GM12878 (cell line): ENCODE data around the gene PLRG1. TPM values are rescaled to one million over a fixed set of nuclear protein-coding genes. Genes with fewer than 3 reads are reported as not detected.

ENCODE experiments used
- ATAC-seq: fragments of 200-7000 bp; cut with Tn5 transposase; 3 replicates; pipeline ENCODE4 v1.9.1; 2020; ENCODE audit warnings: mild to moderate bottlenecking, moderate library complexity
- BruUV-seq: library from RNA; stranded (reverse); fragments of 400-500 nt; replicated peaks from 2 replicates; lab custom pipeline; 2021; lab: Mats Ljungman, UMichigan
- CTCF ChIA-PET: fragments of 300-600 bp; sonication (Branson Sonifier 250); formaldehyde crosslinking; extraction: SDS; loops from one replicate; lab custom pipeline; 2021; ENCODE audit warnings: inconsistent platforms; lab: Yijun Ruan, JAX
- POLR2A ChIA-PET: fragments of 350-600 bp; formaldehyde crosslinking; extraction: SDS; loops from one replicate; lab custom pipeline; 2021; ENCODE audit warnings: inconsistent platforms; lab: Charles Lee
- RAD21 ChIA-PET: fragments of 300-600 bp; sonication (Branson Sonifier 250); formaldehyde crosslinking; loops from one replicate; lab custom pipeline; 2023; ENCODE audit warnings: antibody characterized with exemption; ENCODE audit not compliant: unreplicated experiment; lab: Charles Lee
- SMC1A ChIA-PET: fragments of 300-600 bp; sonication (Branson Sonifier 250); formaldehyde crosslinking; loops from one replicate; lab custom pipeline; 2023; ENCODE audit not compliant: unreplicated experiment, uncharacterized antibody; lab: Charles Lee
- DNase-seq: peaks from one replicate; pipeline ENCODE4 v3.0.0-alpha.2; 2011; ENCODE audit warnings: low read depth, low spot score
- FAIRE-seq: peaks from 3 replicates; lab custom pipeline; 2011; peaks lifted over from hg19 to GRCh38; lab: Jason Lieb, UNC
- H2AFZ ChIP-seq: 2 replicates; pipeline ENCODE4 v1.6.0; 2011; ENCODE audit warnings: low read depth, low read length, control low read depth; ENCODE audit not compliant: control insufficient read depth
- H3K27ac ChIP-seq: 2 replicates; pipeline ENCODE4 v1.5.1; 2011; ENCODE audit warnings: control low read depth; ENCODE audit not compliant: control insufficient read depth, insufficient read depth
- H3K27me3 ChIP-seq, 2 experiments: replicated peaks in 1 of 2; 2 replicates each; pipeline versions ENCODE4 v1.6.0 to v1.6.1; 2011; ENCODE audit warnings: low read length in 1 of 2; ENCODE audit not compliant: control insufficient read depth in 2 of 2, insufficient read depth in 2 of 2
- H3K36me3 ChIP-seq, 2 experiments: 2 replicates each; pipeline ENCODE4 v1.5.1; 2011; ENCODE audit warnings: low read length in 1 of 2; ENCODE audit not compliant: control insufficient read depth in 2 of 2, insufficient read depth in 2 of 2
- H3K4me1 ChIP-seq: 2 replicates; pipeline ENCODE4 v1.6.1; 2011; ENCODE audit warnings: mild to moderate bottlenecking, low read length, moderate library complexity, mixed read lengths; ENCODE audit not compliant: control insufficient read depth, insufficient read depth
- H3K4me2 ChIP-seq: 2 replicates; pipeline ENCODE4 v1.6.0; 2011; ENCODE audit warnings: control low read depth; ENCODE audit not compliant: control insufficient read depth, insufficient read depth
- H3K4me3 ChIP-seq: fragments of 200-600 bp; sonication (generic); 2 replicates; pipeline ENCODE4 v1.5.1; 2016
- H3K79me2 ChIP-seq: 2 replicates; pipeline ENCODE4 v1.6.0; 2011; ENCODE audit warnings: low read length; ENCODE audit not compliant: control insufficient read depth, insufficient read depth
- H3K9ac ChIP-seq: 2 replicates; pipeline ENCODE4 v1.8.0; 2011; ENCODE audit warnings: low read length, control low read depth, mixed read lengths; ENCODE audit not compliant: control insufficient read depth, insufficient read depth
- H3K9me3 ChIP-seq: replicated peaks from 3 replicates; pipeline ENCODE4 v1.5.1; 2011; ENCODE audit warnings: mild to moderate bottlenecking, low read length; ENCODE audit not compliant: control insufficient read depth, insufficient read depth
- H4K20me1 ChIP-seq: 2 replicates; pipeline ENCODE4 v1.6.0; 2011; ENCODE audit not compliant: control insufficient read depth, insufficient read depth
- CBX3 ChIP-seq: fragments of 200-600 bp; sonication (generic); IDR thresholded peaks from 2 replicates; pipeline ENCODE4 v1.6.1; 2016; ENCODE audit warnings: low read depth, borderline replicate concordance
- DPF2 ChIP-seq: fragments of 450-650 bp; IDR thresholded peaks from 2 replicates; pipeline ENCODE4 v1.6.1; 2017; ENCODE audit warnings: mild to moderate bottlenecking
- EP300 ChIP-seq, 2 experiments: fragments of 150-350 bp in 1 of 2; IDR thresholded peaks; 2 replicates each; pipeline ENCODE4 v1.6.1; 2011 to 2012; ENCODE audit warnings: low read depth in 2 of 2, low read length in 2 of 2, borderline replicate concordance in 1 of 2, improper control_type of control experiment in 1 of 2, inconsistent platforms in 1 of 2; ENCODE audit not compliant: control insufficient read depth in 1 of 2
- LARP7 ChIP-seq: fragments of 450-650 bp; IDR thresholded peaks from 2 replicates; pipeline ENCODE4 v1.6.1; 2017; ENCODE audit warnings: mild to moderate bottlenecking
- SUPT20H ChIP-seq: IDR thresholded peaks from 2 replicates; pipeline ENCODE4 v1.6.1; 2011; ENCODE audit warnings: low read depth, mild to moderate bottlenecking, low read length, moderate library complexity, borderline replicate concordance; ENCODE audit not compliant: control insufficient read depth
- WRNIP1 ChIP-seq: IDR thresholded peaks from 2 replicates; pipeline ENCODE4 v1.6.1; 2011; ENCODE audit warnings: low read depth, low read length, improper control_type of control experiment, borderline replicate concordance
- YBX1 ChIP-seq: fragments of 450-650 bp; IDR thresholded peaks from 2 replicates; pipeline ENCODE4 v1.6.1; 2016; ENCODE audit warnings: antibody characterized with exemption
- ZNF217 ChIP-seq: fragments of 450-650 bp; IDR thresholded peaks from 2 replicates; pipeline ENCODE4 v1.6.1; 2017; ENCODE audit warnings: antibody characterized with exemption, mild to moderate bottlenecking
- WGBS: methylation state at CpG from one replicate; pipeline ENCODE4 v1.1.6; 2016; ENCODE audit warnings: low lambda C conversion rate; ENCODE audit not compliant: insufficient replicate concordance, insufficient coverage; ENCODE audit errors: missing lambda C conversion rate; 5-methylcytosine and 5-hydroxymethylcytosine counted together
- in situ Hi-C: fragments of 300-500 bp; cut with MboI; formaldehyde crosslinking; loops from 9 replicates; pipeline ENCODE4 v1.14.3; 2018; ENCODE audit warnings: mixed read lengths
- intact Hi-C: fragments of 100-400 bp; cut with micrococcal nuclease; formaldehyde crosslinking; loops from one replicate; pipeline ENCODE4 v1.14.2; 2022; ENCODE audit not compliant: unreplicated experiment
- polyA plus RNA-seq, 11 experiments: library from polyadenylated mRNA; depleted of rRNA in 4 of 11; unstranded in 6 of 11; stranded (reverse) in 5 of 11; fragments of >200 nt; fragmentation: Nextera tagmentation in 4 of 11; fragmentation: Illumina TruSeq in 1 of 11; extraction: Ambion mirVana in 4 of 11; extraction: Trizol in 1 of 11; gene quantifications; 1 replicate in 1 of 11; 2 replicates in 10 of 11; pipeline versions ENCODE4 v1.2.1 to v1.2.3, GENCODE V29; 2011 to 2016; ENCODE audit warnings: inconsistent platforms in 2 of 11, missing spikeins in 2 of 11, low read depth in 1 of 11
- total RNA-seq, 4 experiments: library from RNA; depleted of rRNA in 3 of 4; stranded (reverse); fragments of >200 nt in 3 of 4; fragmentation: Illumina TruSeq in 1 of 4; extraction: Trizol in 1 of 4; gene quantifications; 2 replicates each; pipeline versions ENCODE4 v1.2.1 to v1.2.3, GENCODE V29; 2013 to 2021
- TF ChIP-seq, protein P1 (sequence below): IDR thresholded peaks from 2 replicates; pipeline ENCODE4 v1.6.1; 2012; ENCODE audit warnings: low read depth, low read length, improper control_type of control experiment

Gene PLRG1
- total and polyA plus RNA-seq, 10 of the 15 experiments (the other 5 are each of a cell fraction or from before 2014, with no cell fraction given): 54.7 to 182 (median 111) TPM

GRCh38 chr4:154497889-154498288 is 52.3 kb downstream of the PLRG1 start:
- intact Hi-C loops (no loop called here), in situ Hi-C loops (no loop called here)
- H3K36me3 ChIP-seq: no peaks in the 10 kb centered on the region
- no peak overlapping the region for H2AFZ ChIP-seq
- H3K79me2 ChIP-seq: no peaks in the 10 kb centered on the region
- ChIA-PET POLR2A (no interaction called here), CTCF (interaction anchor here (0.9 to 1.3 kb wide), 2 partner anchors 8 to 14 kb away, joined by 3 to 4 read pairs; no protein-coding TSS in a partner anchor), RAD21 (no interaction called here), SMC1A (no interaction called here)
- no peak for ATAC-seq
- H3K27me3 ChIP-seq: no peaks in the 10 kb centered on the region; a peak in 2 of 4 replicates
- no peaks in the 10 kb centered on the region for H3K9me3 ChIP-seq
- no peak overlapping the region for H3K4me2 ChIP-seq
- H3K4me1 ChIP-seq: no peaks in the 10 kb centered on the region
- FAIRE-seq: no peak
- H4K20me1 ChIP-seq: no peaks in the 10 kb centered on the region
- H3K4me3 ChIP-seq: no peak overlapping the region
- H3K9ac ChIP-seq: no peak overlapping the region
- TF ChIP-seq EP300 (IDR thresholded peaks at IDR 0.05; ENCODE audit: borderline replicate concordance in 1 of 2, control insufficient read depth in 1 of 2, low read depth in 2 of 2, low read length in 2 of 2) (no peak), LARP7 (no peak), YBX1 (no peak), SUPT20H (no peak), CBX3 (no peak), DPF2 (no peak), ZNF217 (no peak), WRNIP1 (no peak)
- TF ChIP-seq, protein P1, sequence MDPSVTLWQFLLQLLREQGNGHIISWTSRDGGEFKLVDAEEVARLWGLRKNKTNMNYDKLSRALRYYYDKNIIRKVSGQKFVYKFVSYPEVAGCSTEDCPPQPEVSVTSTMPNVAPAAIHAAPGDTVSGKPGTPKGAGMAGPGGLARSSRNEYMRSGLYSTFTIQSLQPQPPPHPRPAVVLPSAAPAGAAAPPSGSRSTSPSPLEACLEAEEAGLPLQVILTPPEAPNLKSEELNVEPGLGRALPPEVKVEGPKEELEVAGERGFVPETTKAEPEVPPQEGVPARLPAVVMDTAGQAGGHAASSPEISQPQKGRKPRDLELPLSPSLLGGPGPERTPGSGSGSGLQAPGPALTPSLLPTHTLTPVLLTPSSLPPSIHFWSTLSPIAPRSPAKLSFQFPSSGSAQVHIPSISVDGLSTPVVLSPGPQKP: no peak
- H3K27ac ChIP-seq: no peak overlapping the region
- no peak for DNase-seq
- BruUV-seq: no TSS peak
- 50% methylated on average over 5 of the region's 5 CpGs for WGBS
